ENCODE data around the gene PLLP. TPM values are rescaled to one million over a fixed set of nuclear protein-coding genes. Genes with fewer than 3 reads are reported as not detected.

Gene PLLP
- polyA plus RNA-seq, 1 experiment, result 0.02 TPM

GRCh38 chr16:57303021-57303909 lies 18.8 kb upstream of the PLLP start:
- DNase-seq (ENCODE audit: low read depth), result no peak
- Histone ChIP-seq H3K36me3 (ENCODE audit: control insufficient read depth, insufficient read depth, low read length) (no peaks in the 10 kb centered on the region), H3K4me3 (ENCODE audit: low read depth, low read length) (no peak overlapping the region), H3K27me3 (ENCODE audit: control insufficient read depth, insufficient read depth, low read length) (peaks cover 12% of the 10 kb centered on the region)
- POLR2A ChIA-PET, result no interaction called here
- TF ChIP-seq CTCF (IDR thresholded peaks at IDR 0.05; ENCODE audit: insufficient read depth, low read depth, low read length), result no peak
- CTCF ChIA-PET, result interaction anchor here (0.8 to 17.2 kb wide), 3 partner anchors 14 to 217 kb away, joined by 4 to 461 read pairs (median 8); no protein-coding TSS in a partner anchor

- Histone ChIP-seq H3K27me3 (ENCODE audit: control insufficient read depth, insufficient read depth, low read length) (peaks cover 7% of the 10 kb centered on the region), H3K36me3 (ENCODE audit: control insufficient read depth, insufficient read depth, low read length) (no peaks in the 10 kb centered on the region), H3K4me3 (ENCODE audit: low read depth, low read length) (no peak overlapping the region)
- DNase-seq (ENCODE audit: low read depth), result no peak
- ChIA-PET CTCF (interaction anchor here (0.6 to 17.2 kb wide), 23 partner anchors 8 to 227 kb away, joined by 3 to 461 read pairs (median 5); partner anchors contain the start of genes ARL2BP, CIAPIN1, COQ9 and CPNE2), POLR2A (no interaction called here)
- TF ChIP-seq CTCF (IDR thresholded peaks at IDR 0.05; ENCODE audit: insufficient read depth, low read depth, low read length), result no peak
Measured at GRCh38 chr16:57301126-57301817, 16.8 kb upstream of the PLLP start.

GRCh38 chr16:57300387-57301125 lies 16.1 kb upstream of the PLLP start:
- peak; percentile 96 for TF ChIP-seq CTCF (IDR thresholded peaks at IDR 0.05; ENCODE audit: insufficient read depth, low read depth, low read length)
- Histone ChIP-seq H3K27me3 (ENCODE audit: control insufficient read depth, insufficient read depth, low read length) (peaks cover 7% of the 10 kb centered on the region), H3K4me3 (ENCODE audit: low read depth, low read length) (peak overlapping the region; percentile 29), H3K36me3 (ENCODE audit: control insufficient read depth, insufficient read depth, low read length) (no peaks in the 10 kb centered on the region)
- CTCF ChIA-PET, result interaction anchor here (0.6 to 17.2 kb wide), 36 partner anchors 8 to 253 kb away, joined by 3 to 461 read pairs (median 5); partner anchors contain the start of genes ARL2BP, CIAPIN1, COQ9 and CPNE2
- peak; percentile 91 for DNase-seq (ENCODE audit: low read depth)
- POLR2A ChIA-PET, result no interaction called here

GRCh38 chr16:57299719-57300386 lies 15.4 kb upstream of the PLLP start:
- H3K4me3 ChIP-seq (ENCODE audit: low read depth, low read length), result peak overlapping the region; percentile 41
- DNase-seq (ENCODE audit: low read depth), result peak; percentile 80
- peaks cover 7% of the 10 kb centered on the region for H3K27me3 ChIP-seq (ENCODE audit: control insufficient read depth, insufficient read depth, low read length)
- no peak for TF ChIP-seq CTCF (IDR thresholded peaks at IDR 0.05; ENCODE audit: insufficient read depth, low read depth, low read length)
- ChIA-PET CTCF (interaction anchor here (0.6 to 17.2 kb wide), 35 partner anchors 9 to 253 kb away, joined by 3 to 461 read pairs (median 5); partner anchors contain the start of genes ARL2BP, CIAPIN1, COQ9 and CPNE2), POLR2A (no interaction called here)
- no peaks in the 10 kb centered on the region for H3K36me3 ChIP-seq (ENCODE audit: control insufficient read depth, insufficient read depth, low read length)

Data from BJ (cell line).